HepG2 (cell line): ENCODE data around the gene DDX54. TPM values are rescaled to one million over a fixed set of nuclear protein-coding genes. Genes with fewer than 3 reads are reported as not detected.

Source experiments
- ATAC-seq: fragments of 200-7000 bp; cut with Tn5 transposase; 3 replicates; pipeline ENCODE4 v1.9.1; 2020; ENCODE audit warnings: mild to moderate bottlenecking, moderate library complexity
- BruUV-seq: library from RNA; stranded (reverse); fragments of 400-500 nt; replicated peaks from 2 replicates; lab custom pipeline; 2021; lab: Mats Ljungman, UMichigan
- CTCF ChIA-PET: fragments of 300-600 bp; formaldehyde crosslinking; extraction: SDS; loops from one replicate; lab custom pipeline; 2021; ENCODE audit warnings: low total read pairs, inconsistent platforms, low intra/inter-chr PET ratio; lab: Yijun Ruan, JAX
- POLR2A ChIA-PET: fragments of 350-600 bp; sonication (Branson Sonifier 250); formaldehyde crosslinking; loops from one replicate; lab custom pipeline; 2020; ENCODE audit warnings: antibody characterized with exemption, inconsistent platforms; lab: Yijun Ruan, JAX
- DNase-seq: peaks from one replicate; pipeline ENCODE4 v3.0.0-alpha.2; 2015; ENCODE audit warnings: low spot score
- FAIRE-seq: peaks from 3 replicates; lab custom pipeline; 2011; peaks lifted over from hg19 to GRCh38; lab: Jason Lieb, UNC
- H2AFZ ChIP-seq: one replicate; pipeline ENCODE4 v1.6.1; 2011; ENCODE audit warnings: low read length, inconsistent platforms
- H3K27ac ChIP-seq: fragments of 300-600 bp; 3 replicates; pipeline ENCODE4 v1.8.0; 2011; ENCODE audit warnings: mixed run types, mild to moderate bottlenecking, mixed read lengths, low read length, inconsistent platforms; ENCODE audit not compliant: insufficient read depth; ENCODE audit errors: extremely low read length
- H3K27me3 ChIP-seq, 2 experiments: fragments of 200-600 bp in 1 of 2; 2 replicates in 1 of 2; 3 replicates in 1 of 2; pipeline versions ENCODE4 v1.6.0 to v1.8.0; 2011; ENCODE audit warnings: low read length in 2 of 2, mild to moderate bottlenecking in 2 of 2, moderate library complexity in 2 of 2, inconsistent platforms in 1 of 2; ENCODE audit not compliant: insufficient read depth in 2 of 2, control insufficient read depth in 1 of 2
- H3K36me3 ChIP-seq, 2 experiments: fragments of 200-600 bp in 1 of 2; replicated peaks in 1 of 2; 2 replicates in 1 of 2; 3 replicates in 1 of 2; pipeline versions ENCODE4 v1.5.1 to v1.8.0; 2011; ENCODE audit warnings: low read length in 2 of 2, inconsistent platforms in 1 of 2; ENCODE audit not compliant: insufficient read depth in 2 of 2, control insufficient read depth in 1 of 2
- H3K4me1 ChIP-seq: 2 replicates; pipeline ENCODE4 v1.5.1; 2012; ENCODE audit warnings: low read length, inconsistent platforms; ENCODE audit not compliant: insufficient read depth
- H3K4me2 ChIP-seq: 2 replicates; pipeline ENCODE4 v1.6.0; 2011; ENCODE audit warnings: low read depth, low read length, inconsistent platforms
- H3K4me3 ChIP-seq, 3 experiments: fragments of 200-600 bp in 1 of 3; sonication (generic), shearing (Covaris generic) in 1 of 3; replicated peaks in 1 of 3; 2 replicates each; pipeline ENCODE4 v1.5.1; 2011 to 2016; ENCODE audit warnings: low read length in 3 of 3, inconsistent platforms in 2 of 3, low read depth in 2 of 3, mild to moderate bottlenecking in 2 of 3, control low read depth in 1 of 3, mixed read lengths in 1 of 3; ENCODE audit not compliant: insufficient read depth in 1 of 3
- H3K79me2 ChIP-seq: one replicate; pipeline ENCODE4 v1.6.1; 2011; ENCODE audit warnings: low read length, inconsistent platforms; ENCODE audit not compliant: insufficient read depth
- H3K9ac ChIP-seq: 2 replicates; pipeline ENCODE4 v1.6.0; 2011; ENCODE audit warnings: mild to moderate bottlenecking, low read depth, low read length, inconsistent platforms; ENCODE audit not compliant: insufficient read depth
- H3K9me3 ChIP-seq: 2 replicates; pipeline ENCODE4 v1.5.1; 2012; ENCODE audit warnings: mild to moderate bottlenecking, low read length
- H4K20me1 ChIP-seq: 2 replicates; pipeline ENCODE4 v1.6.0; 2011; ENCODE audit warnings: inconsistent platforms, mild to moderate bottlenecking, low read length, moderate library complexity; ENCODE audit not compliant: insufficient read depth
- AGO2 ChIP-seq: fragments of 200-400 bp; formaldehyde crosslinking; optimal IDR thresholded peaks from 2 replicates; pipeline ENCODE3; 2017; ENCODE audit warnings: mild to moderate bottlenecking, low read depth, low read length, moderate library complexity
- GMEB1 ChIP-seq: sonication (generic); formaldehyde crosslinking; IDR thresholded peaks from 2 replicates; pipeline ENCODE4 v1.5.1; 2020; ENCODE audit warnings: missing genetic modification reagents, mild to moderate bottlenecking, borderline replicate concordance
- PRDM4 ChIP-seq: sonication (generic); formaldehyde crosslinking; IDR thresholded peaks from 2 replicates; pipeline ENCODE4 v1.9.0; 2021; ENCODE audit warnings: missing genetic modification reagents, borderline replicate concordance
- RBFOX2 ChIP-seq: fragments of 200-400 bp; formaldehyde crosslinking; IDR thresholded peaks from 2 replicates; pipeline ENCODE4 v1.6.1; 2017; ENCODE audit warnings: low read depth, mild to moderate bottlenecking, low read length
- WGBS: methylation state at CpG from one replicate; pipeline ENCODE4 v1.1.6; 2017; ENCODE audit warnings: low lambda C conversion rate; 5-methylcytosine and 5-hydroxymethylcytosine counted together
- in situ Hi-C: cut with HindIII; loops from 2 replicates; pipeline ENCODE4 v1.10.0; 2017; ENCODE audit warnings: low pct_unique_long_range_greater_than_20kb; ENCODE audit not compliant: extremely low pct_ligation_motif_present
- intact Hi-C: fragments of 100-400 bp; cut with micrococcal nuclease; formaldehyde crosslinking; loops from one replicate; pipeline ENCODE4 v1.10.0; 2022; ENCODE audit not compliant: unreplicated experiment
- polyA plus RNA-seq, 8 experiments: library from polyadenylated mRNA; depleted of rRNA in 3 of 8; stranded (reverse) in 7 of 8; unstranded in 1 of 8; fragments of >200 nt; fragmentation: Illumina TruSeq in 4 of 8; extraction: Trizol in 4 of 8; gene quantifications; 2 replicates each; pipeline versions ENCODE4 v1.2.1 to v1.2.3, GENCODE V29; 2011 to 2016; ENCODE audit warnings: low read depth in 4 of 8, missing spikeins in 1 of 8, mixed read lengths in 1 of 8; ENCODE audit not compliant: insufficient read depth in 1 of 8
- total RNA-seq, 5 experiments: library from RNA; depleted of rRNA; stranded (reverse); fragments of >200 nt; fragmentation: Illumina TruSeq; extraction: Trizol; gene quantifications; 2 replicates each; pipeline ENCODE4 v1.2.3, GENCODE V29; 2016; ENCODE audit warnings: low read depth in 1 of 5
- TF ChIP-seq, protein P1 (sequence below), 2 experiments: sonication (generic) in 1 of 2; formaldehyde crosslinking in 1 of 2; IDR thresholded peaks; 2 replicates each; pipeline versions ENCODE4 v1.5.1 to v1.6.1; 2011 to 2020; ENCODE audit warnings: borderline replicate concordance in 1 of 2, low read depth in 1 of 2, low read length in 1 of 2, mild to moderate bottlenecking in 1 of 2, missing genetic modification reagents in 1 of 2, moderate library complexity in 1 of 2
- TF ChIP-seq, protein P2 (sequence below): sonication (generic); formaldehyde crosslinking; IDR thresholded peaks from 2 replicates; pipeline ENCODE4 v1.5.1; 2020; ENCODE audit warnings: missing genetic modification reagents, mild to moderate bottlenecking, borderline replicate concordance
- TF ChIP-seq, protein P3 (sequence below): sonication (generic); formaldehyde crosslinking; IDR thresholded peaks from 2 replicates; pipeline ENCODE4 v1.5.1; 2020; ENCODE audit warnings: mild to moderate bottlenecking, missing genetic modification reagents, moderate library complexity

The DDX54 gene
- total and polyA plus RNA-seq, 2 of the 13 experiments (the other 11 are each of a cell fraction or from before 2014, with no cell fraction given) = 59.7 to 61.1 TPM

GRCh38 chr12:113158439-113159203 lies 26.7 kb downstream of the DDX54 start:
- 86% methylated on average over 11 of the region's 26 CpGs for WGBS
- peaks cover 4% of the 10 kb centered on the region; the same call in 1 of the 2 replicates for H4K20me1 ChIP-seq
- no peak for DNase-seq
- H3K4me1 ChIP-seq = peaks cover under 1% of the 10 kb centered on the region; the same call in 1 of the 2 replicates
- H2AFZ ChIP-seq = no peak overlapping the region
- intact Hi-C loops = no loop called here
- peaks cover 0 to 17% of the 10 kb centered on the region in 2 experiments; a peak in 3 of 5 replicates for H3K27me3 ChIP-seq
- no peaks in the 10 kb centered on the region for H3K79me2 ChIP-seq
- no peak overlapping the region for H3K9ac ChIP-seq
- H3K9me3 ChIP-seq = no peaks in the 10 kb centered on the region
- no peak overlapping the region for H3K4me2 ChIP-seq
- TSS peak; percentile 45 for BruUV-seq
- no peak for ATAC-seq
- POLR2A ChIA-PET = no interaction called here
- no peak for FAIRE-seq
- peaks cover 23 to 45% of the 10 kb centered on the region in 2 experiments for H3K36me3 ChIP-seq
- in situ Hi-C loops = loop anchor here (5.0 kb wide), 1 partner anchor 111 kb away; no protein-coding TSS in a partner anchor
- TF ChIP-seq AGO2 (peak; percentile 70), RBFOX2 (0 out of 2 replicates have a peak, but pooled peaks have one; percentile 21), PRDM4 (CRISPR knock-in tag) (no peak), GMEB1 (CRISPR knock-in tag) (no peak)
- TF ChIP-seq, protein P1, sequence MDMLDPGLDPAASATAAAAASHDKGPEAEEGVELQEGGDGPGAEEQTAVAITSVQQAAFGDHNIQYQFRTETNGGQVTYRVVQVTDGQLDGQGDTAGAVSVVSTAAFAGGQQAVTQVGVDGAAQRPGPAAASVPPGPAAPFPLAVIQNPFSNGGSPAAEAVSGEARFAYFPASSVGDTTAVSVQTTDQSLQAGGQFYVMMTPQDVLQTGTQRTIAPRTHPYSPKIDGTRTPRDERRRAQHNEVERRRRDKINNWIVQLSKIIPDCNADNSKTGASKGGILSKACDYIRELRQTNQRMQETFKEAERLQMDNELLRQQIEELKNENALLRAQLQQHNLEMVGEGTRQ (IDR thresholded peaks at IDR 0.05; ENCODE audit: low read depth, low read length) = no peak
- TF ChIP-seq, protein P1 (CRISPR knock-in tag; IDR thresholded peaks at IDR 0.05; ENCODE audit: borderline replicate concordance) = no peak
- TF ChIP-seq, protein P2, sequence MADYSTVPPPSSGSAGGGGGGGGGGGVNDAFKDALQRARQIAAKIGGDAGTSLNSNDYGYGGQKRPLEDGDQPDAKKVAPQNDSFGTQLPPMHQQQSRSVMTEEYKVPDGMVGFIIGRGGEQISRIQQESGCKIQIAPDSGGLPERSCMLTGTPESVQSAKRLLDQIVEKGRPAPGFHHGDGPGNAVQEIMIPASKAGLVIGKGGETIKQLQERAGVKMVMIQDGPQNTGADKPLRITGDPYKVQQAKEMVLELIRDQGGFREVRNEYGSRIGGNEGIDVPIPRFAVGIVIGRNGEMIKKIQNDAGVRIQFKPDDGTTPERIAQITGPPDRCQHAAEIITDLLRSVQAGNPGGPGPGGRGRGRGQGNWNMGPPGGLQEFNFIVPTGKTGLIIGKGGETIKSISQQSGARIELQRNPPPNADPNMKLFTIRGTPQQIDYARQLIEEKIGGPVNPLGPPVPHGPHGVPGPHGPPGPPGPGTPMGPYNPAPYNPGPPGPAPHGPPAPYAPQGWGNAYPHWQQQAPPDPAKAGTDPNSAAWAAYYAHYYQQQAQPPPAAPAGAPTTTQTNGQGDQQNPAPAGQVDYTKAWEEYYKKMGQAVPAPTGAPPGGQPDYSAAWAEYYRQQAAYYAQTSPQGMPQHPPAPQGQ (CRISPR knock-in tag) = no peak
- TF ChIP-seq, protein P3, sequence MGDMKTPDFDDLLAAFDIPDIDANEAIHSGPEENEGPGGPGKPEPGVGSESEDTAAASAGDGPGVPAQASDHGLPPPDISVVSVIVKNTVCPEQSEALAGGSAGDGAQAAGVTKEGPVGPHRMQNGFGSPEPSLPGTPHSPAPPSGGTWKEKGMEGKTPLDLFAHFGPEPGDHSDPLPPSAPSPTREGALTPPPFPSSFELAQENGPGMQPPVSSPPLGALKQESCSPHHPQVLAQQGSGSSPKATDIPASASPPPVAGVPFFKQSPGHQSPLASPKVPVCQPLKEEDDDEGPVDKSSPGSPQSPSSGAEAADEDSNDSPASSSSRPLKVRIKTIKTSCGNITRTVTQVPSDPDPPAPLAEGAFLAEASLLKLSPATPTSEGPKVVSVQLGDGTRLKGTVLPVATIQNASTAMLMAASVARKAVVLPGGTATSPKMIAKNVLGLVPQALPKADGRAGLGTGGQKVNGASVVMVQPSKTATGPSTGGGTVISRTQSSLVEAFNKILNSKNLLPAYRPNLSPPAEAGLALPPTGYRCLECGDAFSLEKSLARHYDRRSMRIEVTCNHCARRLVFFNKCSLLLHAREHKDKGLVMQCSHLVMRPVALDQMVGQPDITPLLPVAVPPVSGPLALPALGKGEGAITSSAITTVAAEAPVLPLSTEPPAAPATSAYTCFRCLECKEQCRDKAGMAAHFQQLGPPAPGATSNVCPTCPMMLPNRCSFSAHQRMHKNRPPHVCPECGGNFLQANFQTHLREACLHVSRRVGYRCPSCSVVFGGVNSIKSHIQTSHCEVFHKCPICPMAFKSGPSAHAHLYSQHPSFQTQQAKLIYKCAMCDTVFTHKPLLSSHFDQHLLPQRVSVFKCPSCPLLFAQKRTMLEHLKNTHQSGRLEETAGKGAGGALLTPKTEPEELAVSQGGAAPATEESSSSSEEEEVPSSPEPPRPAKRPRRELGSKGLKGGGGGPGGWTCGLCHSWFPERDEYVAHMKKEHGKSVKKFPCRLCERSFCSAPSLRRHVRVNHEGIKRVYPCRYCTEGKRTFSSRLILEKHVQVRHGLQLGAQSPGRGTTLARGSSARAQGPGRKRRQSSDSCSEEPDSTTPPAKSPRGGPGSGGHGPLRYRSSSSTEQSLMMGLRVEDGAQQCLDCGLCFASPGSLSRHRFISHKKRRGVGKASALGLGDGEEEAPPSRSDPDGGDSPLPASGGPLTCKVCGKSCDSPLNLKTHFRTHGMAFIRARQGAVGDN = peak; percentile 31; the same call in 1 of the 2 replicates
- H3K27ac ChIP-seq = no peak overlapping the region
- CTCF ChIA-PET = no interaction called here
- H3K4me3 ChIP-seq = no peak overlapping the region
